Measurements from ENCODE around the gene TP53I13.

GRCh38 chr17:29555840-29556239 lies 12.7 kb upstream of the TP53I13 start:
- TF ChIP-seq CTCF (IDR thresholded peaks at IDR 0.05; ENCODE audit: low read depth, low read length) (no peak), POLR2A (IDR thresholded peaks at IDR 0.05; ENCODE audit: extremely low read depth, insufficient read length) (no peak)
